HEK293 (cell line): Measurements from ENCODE around the gene CKB.
A peak's percentile ranks its signal among the peaks of the same experiment; 100 is the strongest.

ENCODE experiments used
- BCL11A ChIP-seq: fragments of 450-650 bp; formaldehyde crosslinking; IDR thresholded peaks from 2 replicates; pipeline ENCODE4 v1.5.1; 2016; ENCODE audit warnings: low read depth, missing biosample characterization, missing genetic modification characterization
- BCL11B ChIP-seq: fragments of 450-650 bp; formaldehyde crosslinking; IDR thresholded peaks from 2 replicates; pipeline ENCODE4 v1.5.1; 2016; ENCODE audit warnings: low read depth, missing biosample characterization, missing genetic modification characterization
- HOXA7 ChIP-seq: sonication (generic); formaldehyde crosslinking; IDR thresholded peaks from 2 replicates; pipeline ENCODE4 v1.8.1; 2022; ENCODE audit warnings: missing genetic modification reagents, borderline replicate concordance
- KLF17 ChIP-seq: fragments of 450-650 bp; formaldehyde crosslinking; IDR thresholded peaks from 2 replicates; pipeline ENCODE4 v1.5.1; 2016; ENCODE audit warnings: missing biosample characterization, missing genetic modification characterization
- MYNN ChIP-seq: fragments of 450-650 bp; formaldehyde crosslinking; IDR thresholded peaks from 2 replicates; pipeline ENCODE4 v1.5.1; 2016; ENCODE audit warnings: missing biosample characterization, missing genetic modification characterization, borderline replicate concordance
- PATZ1 ChIP-seq: fragments of 450-650 bp; formaldehyde crosslinking; IDR thresholded peaks from 2 replicates; pipeline ENCODE4 v1.5.1; 2016; ENCODE audit warnings: missing biosample characterization, missing genetic modification characterization
- PRDM4 ChIP-seq: fragments of 450-650 bp; formaldehyde crosslinking; IDR thresholded peaks from 2 replicates; pipeline ENCODE4 v1.5.1; 2017; ENCODE audit warnings: missing biosample characterization, missing genetic modification characterization
- TCF7L2 ChIP-seq: IDR thresholded peaks from 2 replicates; pipeline ENCODE4 v1.6.1; 2011; ENCODE audit warnings: low read depth, mild to moderate bottlenecking, inconsistent platforms, low read length, moderate library complexity, borderline replicate concordance
- ZBTB11 ChIP-seq: fragments of 450-650 bp; formaldehyde crosslinking; conservative IDR thresholded peaks from 2 replicates; pipeline ENCODE4 v1.5.1; 2016; ENCODE audit warnings: low read depth, missing biosample characterization, missing genetic modification characterization
- ZNF114 ChIP-seq: fragments of 450-650 bp; formaldehyde crosslinking; IDR thresholded peaks from 2 replicates; pipeline ENCODE4 v1.5.0; 2017; ENCODE audit warnings: missing biosample characterization, missing genetic modification characterization
- ZNF223 ChIP-seq: fragments of 450-650 bp; formaldehyde crosslinking; IDR thresholded peaks from 2 replicates; pipeline ENCODE4 v1.5.1; 2016; ENCODE audit warnings: missing biosample characterization, missing genetic modification characterization
- ZNF239 ChIP-seq: fragments of 450-650 bp; formaldehyde crosslinking; IDR thresholded peaks from 2 replicates; pipeline ENCODE4 v1.5.1; 2016; ENCODE audit warnings: missing biosample characterization, missing genetic modification characterization
- ZNF248 ChIP-seq: fragments of 450-650 bp; formaldehyde crosslinking; IDR thresholded peaks from 2 replicates; pipeline ENCODE4 v1.5.1; 2017; ENCODE audit warnings: missing biosample characterization, missing genetic modification characterization
- ZNF324 ChIP-seq: fragments of 450-650 bp; formaldehyde crosslinking; IDR thresholded peaks from 2 replicates; pipeline ENCODE4 v1.5.1; 2016; ENCODE audit warnings: missing biosample characterization, missing genetic modification characterization
- ZNF341 ChIP-seq: fragments of 450-650 bp; formaldehyde crosslinking; IDR thresholded peaks from 2 replicates; pipeline ENCODE4; 2016; ENCODE audit warnings: low read depth, missing biosample characterization, missing genetic modification characterization
- ZNF366 ChIP-seq: fragments of 450-650 bp; formaldehyde crosslinking; conservative IDR thresholded peaks from 2 replicates; pipeline ENCODE4 v1.5.1; 2016; ENCODE audit warnings: missing biosample characterization, missing genetic modification characterization
- ZNF398 ChIP-seq: fragments of 450-650 bp; formaldehyde crosslinking; IDR thresholded peaks from 2 replicates; pipeline ENCODE4 v1.5.1; 2017; ENCODE audit warnings: missing biosample characterization, missing genetic modification characterization
- ZNF404 ChIP-seq: fragments of 450-650 bp; formaldehyde crosslinking; IDR thresholded peaks from 2 replicates; pipeline ENCODE4 v1.5.1; 2017; ENCODE audit warnings: missing biosample characterization, missing genetic modification characterization
- ZNF416 ChIP-seq: fragments of 450-650 bp; formaldehyde crosslinking; IDR thresholded peaks from 2 replicates; pipeline ENCODE4 v1.5.1; 2016; ENCODE audit warnings: missing biosample characterization, missing genetic modification characterization
- ZNF596 ChIP-seq: fragments of 450-650 bp; IDR thresholded peaks from 2 replicates; pipeline ENCODE4 v1.5.0; 2018; ENCODE audit warnings: missing biosample characterization, mild to moderate bottlenecking, missing genetic modification characterization, moderate library complexity
- ZNF621 ChIP-seq: fragments of 450-650 bp; formaldehyde crosslinking; IDR thresholded peaks from 2 replicates; pipeline ENCODE4 v1.5.1; 2017; ENCODE audit warnings: missing biosample characterization, missing genetic modification characterization
- ZNF624 ChIP-seq: fragments of 450-650 bp; formaldehyde crosslinking; IDR thresholded peaks from 2 replicates; pipeline ENCODE4 v1.5.1; 2017; ENCODE audit warnings: missing biosample characterization, missing genetic modification characterization
- ZNF692 ChIP-seq: fragments of 450-650 bp; formaldehyde crosslinking; IDR thresholded peaks from 2 replicates; pipeline ENCODE4 v1.5.1; 2016; ENCODE audit warnings: missing biosample characterization, missing genetic modification characterization
- ZSCAN18 ChIP-seq: fragments of 450-650 bp; formaldehyde crosslinking; IDR thresholded peaks from 2 replicates; pipeline ENCODE4 v1.5.1; 2016; ENCODE audit warnings: missing biosample characterization, missing genetic modification characterization
- ZSCAN30 ChIP-seq: fragments of 450-650 bp; IDR thresholded peaks from 2 replicates; pipeline ENCODE4 v1.5.1; 2018; ENCODE audit warnings: missing biosample characterization, mild to moderate bottlenecking, missing genetic modification characterization, moderate library complexity

The CKB gene

GRCh38 chr14:103519043-103519836, 3.4 kb downstream of the CKB start (continued):
- 0 out of 2 replicates have a peak, but pooled peaks have one; percentile 58 for TF ChIP-seq ZBTB11 (tag by site-specific recombination)
- TF ChIP-seq ZNF341 (tag by site-specific recombination) = peak; percentile 88
- TF ChIP-seq ZSCAN30 (tag by site-specific recombination) = peak; percentile 64
- TF ChIP-seq MYNN (tag by site-specific recombination) = no peak
- TF ChIP-seq PATZ1 (tag by site-specific recombination) = peak; percentile 97
- peak; percentile 99 for TF ChIP-seq BCL11A (tag by site-specific recombination)
- peak; percentile 99 for TF ChIP-seq ZNF398 (tag by site-specific recombination)
- TF ChIP-seq PRDM4 (tag by site-specific recombination) = 0 out of 2 replicates have a peak, but pooled peaks have one; percentile 8
- TF ChIP-seq ZNF416 (tag by site-specific recombination) = no peak
- no peak for TF ChIP-seq ZNF248 (tag by site-specific recombination)
- no peak; the same call in 1 of the 2 replicates for TF ChIP-seq ZNF324 (tag by site-specific recombination)
- TF ChIP-seq ZSCAN18 = no peak
- TF ChIP-seq ZNF366 (tag by site-specific recombination) = peak; percentile 95
- TF ChIP-seq HOXA7 = no peak
- TF ChIP-seq KLF17 (tag by site-specific recombination) = peak; percentile 68
- TF ChIP-seq ZNF404 (tag by site-specific recombination) = no peak
- TF ChIP-seq ZNF692 = peak; percentile 87
- no peak for TF ChIP-seq TCF7L2
- TF ChIP-seq ZNF621 (tag by site-specific recombination) = no peak
- no peak for TF ChIP-seq ZNF223 (tag by site-specific recombination)
- no peak for TF ChIP-seq ZNF239 (tag by site-specific recombination)
- TF ChIP-seq BCL11B (tag by site-specific recombination) = peak; percentile 72; the same call in 1 of the 2 replicates
- TF ChIP-seq ZNF114 = no peak
- TF ChIP-seq ZNF596 (tag by site-specific recombination) = 0 out of 2 replicates have a peak, but pooled peaks have one; percentile 45
- no peak for TF ChIP-seq ZNF624 (tag by site-specific recombination)
